Aorta (tissue), 5 donors: Measurements from ENCODE around the gene DCDC2C. TPM values are rescaled to one million over a fixed set of nuclear protein-coding genes. Genes with fewer than 3 reads are reported as not detected.

ENCODE experiments used
- ATAC-seq: fragments of 200-7000 bp; cut with Tn5 transposase; one replicate; pipeline ENCODE4 v1.9.1; 2022; ENCODE audit warnings: moderate library complexity; ENCODE audit not compliant: low FRiP score
- DNase-seq, 2 donors: peaks; one replicate each; pipeline ENCODE4 v3.0.0-alpha.2; 2020
- H3K27ac ChIP-seq, 2 donors: one replicate each; pipeline ENCODE4 v1.5.1; 2013; ENCODE audit warnings: low read length in 2 of 2, mild to moderate bottlenecking in 2 of 2, moderate library complexity in 2 of 2, control low read depth in 1 of 2, inconsistent platforms in 1 of 2, low read depth in 1 of 2
- H3K27me3 ChIP-seq, 2 donors: one replicate each; pipeline ENCODE4 v1.6.1; 2013; ENCODE audit warnings: control low read depth in 1 of 2, low read length in 1 of 2, mild to moderate bottlenecking in 1 of 2, moderate library complexity in 1 of 2; ENCODE audit not compliant: insufficient read depth in 2 of 2, control insufficient read depth in 1 of 2
- H3K36me3 ChIP-seq, 2 donors: one replicate each; pipeline ENCODE4 v1.6.1; 2013; ENCODE audit warnings: control low read depth in 1 of 2, low read length in 1 of 2, mild to moderate bottlenecking in 1 of 2; ENCODE audit not compliant: insufficient read depth in 2 of 2, control insufficient read depth in 1 of 2
- H3K4me1 ChIP-seq, 2 donors: one replicate each; pipeline ENCODE4 v1.6.1; 2013; ENCODE audit warnings: low read length in 2 of 2, control low read depth in 1 of 2, mild to moderate bottlenecking in 1 of 2, moderate library complexity in 1 of 2; ENCODE audit not compliant: insufficient read depth in 2 of 2, control insufficient read depth in 1 of 2
- H3K4me3 ChIP-seq, 2 donors: one replicate each; pipeline ENCODE4 v1.5.1; 2013; ENCODE audit warnings: low read length in 2 of 2, control low read depth in 1 of 2, mild to moderate bottlenecking in 1 of 2
- H3K9me3 ChIP-seq: one replicate; pipeline ENCODE4 v1.6.1; 2013; ENCODE audit warnings: mild to moderate bottlenecking, low read length; ENCODE audit not compliant: control insufficient read depth
- WGBS, 2 donors: extraction: QIAGEN DNeasy Blood & Tissue Kit; methylation state at CpG; one replicate each; pipeline ENCODE4 v1.1.7; 2013; 5-methylcytosine and 5-hydroxymethylcytosine counted together
- intact Hi-C, 2 donors: fragments of 100-400 bp; cut with DNase I; formaldehyde crosslinking; loops; one replicate each; pipeline versions ENCODE4 v1.14.2 to v1.15.0; 2022
- long read RNA-seq, 2 donors: library from polyadenylated mRNA; unstranded; transcript quantifications; one replicate each; pipeline ENCODE4 v2.0.0, GENCODE V29; 2020 to 2021
- polyA plus RNA-seq, 2 donors: library from polyadenylated mRNA; stranded (reverse); fragments of 200-250 nt; gene quantifications; one replicate each; pipeline ENCODE4 v1.2.3, GENCODE V29; 2013
- total RNA-seq, 2 donors: library from RNA; stranded (reverse); fragmentation: NEBNext Ultra II Directional; extraction: Animal tissue kit (Norgen Biotek cat#: 25700); gene quantifications; one replicate each; pipeline ENCODE4 v1.2.1, GENCODE V29; 2021
- donor health status: healthy with polysubstance abuse.
- donor health status: Bipolar disorder and iron deficiency.
- donor health status: DM: no; HTN: no; CAD: no.
- donor health status: DM: no; HTN: no; CAD: no.
- donor health status: DM: yes; HTN: yes; CAD: no.

DCDC2C gene
- total RNA-seq (under 1 TPM in 1 of 2 donors, not detected in 1; 0.27 TPM), polyA plus RNA-seq (10 to 100 TPM in 1 of 2 donors, 1 to 10 TPM in 1; 2.4 to 10.7 TPM)
- long read RNA-seq, donor 1: 0 reads
- long read RNA-seq, donor 2: 0 reads

- intact Hi-C loops: no loop called here
Measured at GRCh38 chr2:3703236-3703756, at the start of gene DCDC2C. DCDC2C (plus strand) TSS chr2:3703575; CDS start chr2:3703752, 177 bp downstream.

GRCh38 chr2:3654011-3654410 lies 49.4 kb upstream of the DCDC2C start:
- Histone ChIP-seq H3K9me3 (no peaks in the 10 kb centered on the region), H3K27me3 (no peaks in the 10 kb centered on the region), H3K4me1 (no peaks in the 10 kb centered on the region), H3K36me3 (no peaks in the 10 kb centered on the region), H3K27ac (no peak overlapping the region), H3K4me3 (no peak overlapping the region)
- DNase-seq (no peak), ATAC-seq (no peak)
- 86 to 88% methylated on average over 10 of the region's 10 CpGs for WGBS, 2 donors
- intact Hi-C loops: loop anchor here in 1 of 2 donors (5.0 kb wide), 1 partner anchor 232 kb away; no protein-coding TSS in a partner anchor

More at GRCh38 chr2:3703236-3703756, at the start of gene DCDC2C:
- peak within 1 kb of the TSS in 1 of 2 donors; percentile 8 for H3K4me3 ChIP-seq
- H3K4me1 ChIP-seq: no peaks in the 10 kb centered on the region
- no peaks in the 10 kb centered on the region for H3K27me3 ChIP-seq
- 12 to 19% methylated on average over 28 to 60 of the region's 60 CpGs for whole genome bisulfite sequencing, 2 donors
- peak in 1 of 2 donors; percentile 70 for DNase-seq
- no peaks in the 10 kb centered on the region for H3K36me3 ChIP-seq
- no peak within 1 kb of the TSS for H3K27ac ChIP-seq
- no peaks in the 10 kb centered on the region for H3K9me3 ChIP-seq
- ATAC-seq: no peak

- intact Hi-C loops: loop anchor here in 1 of 2 donors (5.0 kb wide), 1 partner anchor 232 kb away; no protein-coding TSS in a partner anchor
- DNase-seq: no peak
- H3K4me1 ChIP-seq: no peaks in the 10 kb centered on the region
- ATAC-seq: no peak
- no peaks in the 10 kb centered on the region for H3K9me3 ChIP-seq
- no peaks in the 10 kb centered on the region for H3K27me3 ChIP-seq
- 77 to 78% methylated on average over 21 of the region's 21 CpGs for WGBS, 2 donors
- H3K4me3 ChIP-seq: no peak overlapping the region
- H3K27ac ChIP-seq: no peak overlapping the region
- H3K36me3 ChIP-seq: no peaks in the 10 kb centered on the region
Measured at GRCh38 chr2:3654531-3655225, 48.7 kb upstream of the DCDC2C start.

GRCh38 chr2:3655871-3656761 lies 47.3 kb upstream of the DCDC2C start:
- ATAC-seq: no peak
- no peaks in the 10 kb centered on the region for H3K36me3 ChIP-seq
- no peaks in the 10 kb centered on the region for H3K4me1 ChIP-seq
- WGBS, 2 donors: 68 to 76% methylated on average over 28 of the region's 28 CpGs
- H3K27me3 ChIP-seq: no peaks in the 10 kb centered on the region
- no peaks in the 10 kb centered on the region for H3K9me3 ChIP-seq
- DNase-seq: no peak
- intact Hi-C loops: no loop called here
- no peak overlapping the region for H3K4me3 ChIP-seq
- H3K27ac ChIP-seq: no peak overlapping the region

- DNase-seq (no peak), ATAC-seq (no peak)
- Histone ChIP-seq H3K4me1 (no peaks in the 10 kb centered on the region), H3K27me3 (no peaks in the 10 kb centered on the region), H3K9me3 (no peaks in the 10 kb centered on the region), H3K36me3 (no peaks in the 10 kb centered on the region), H3K4me3 (no peak overlapping the region), H3K27ac (no peak overlapping the region)
- whole genome bisulfite sequencing, 2 donors: 77 to 88% methylated on average over 36 of the region's 36 CpGs
- intact Hi-C loops: no loop called here
Measured at GRCh38 chr2:3656762-3657721, 46.3 kb upstream of the DCDC2C start.

GRCh38 chr2:3657881-3658280 lies 45.5 kb upstream of the DCDC2C start, which contains the start of gene ALLC:
ALLC (plus strand) TSS chr2:3658200; CDS start chr2:3671158, 12,958 bp downstream.
- Histone ChIP-seq H3K4me1 (no peaks in the 10 kb centered on the region), H3K27ac (no peak within 1 kb of the TSS), H3K27me3 (no peaks in the 10 kb centered on the region), H3K36me3 (no peaks in the 10 kb centered on the region), H3K9me3 (no peaks in the 10 kb centered on the region), H3K4me3 (no peak within 1 kb of the TSS)
- intact Hi-C loops: no loop called here
- ATAC-seq (no peak), DNase-seq (no peak)
- 93 to 95% methylated on average over 7 of the region's 7 CpGs for WGBS, 2 donors

GRCh38 chr2:3659447-3660432 lies 43.6 kb upstream of the DCDC2C start:
- no peaks in the 10 kb centered on the region for H3K9me3 ChIP-seq

More at GRCh38 chr2:3659447-3660432, 43.6 kb upstream of the DCDC2C start:
- Histone ChIP-seq H3K4me3 (no peak overlapping the region), H3K27ac (no peak overlapping the region), H3K27me3 (no peaks in the 10 kb centered on the region), H3K4me1 (no peaks in the 10 kb centered on the region), H3K36me3 (no peaks in the 10 kb centered on the region)
- ATAC-seq (no peak), DNase-seq (peak in 1 of 2 donors; percentile 71)
- intact Hi-C loops: no loop called here
- WGBS, 2 donors: 68 to 71% methylated on average over 26 of the region's 26 CpGs
